HG03066 (cell line): ENCODE results near the gene TOMM34.

Experiments used
- ATAC-seq: cut with Tn5 transposase; IDR thresholded peaks from one replicate; pipeline ENCODE4 v1.9.1; 2021; ENCODE audit warnings: low read depth; ENCODE audit not compliant: unreplicated experiment

The TOMM34 gene

GRCh38 chr20:44963325-44964215 is 3.4 kb upstream of the TOMM34 start:
- no peak for ATAC-seq

GRCh38 chr20:44962483-44962882 is 2.3 kb upstream of the TOMM34 start:
- no peak for ATAC-seq

GRCh38 chr20:44961870-44962267 is 1.7 kb upstream of the TOMM34 start:
- ATAC-seq, result no peak

- ATAC-seq, result no peak
These were observed 1.0 kb upstream of the TOMM34 start for GRCh38 chr20:44961011-44961869.

- ATAC-seq, result no peak
These were observed 527 bp downstream of the TOMM34 start for GRCh38 chr20:44959638-44960102.

- no peak for ATAC-seq
These were observed 1.0 kb downstream of the TOMM34 start for GRCh38 chr20:44959082-44959637.

- ATAC-seq, result no peak
These were observed 1.9 kb downstream of the TOMM34 start for GRCh38 chr20:44958276-44958675.

- ATAC-seq, result no peak
These were observed 3.8 kb downstream of the TOMM34 start for GRCh38 chr20:44956410-44956809.

GRCh38 chr20:44955270-44955669 is 4.9 kb downstream of the TOMM34 start:
- ATAC-seq, result no peak

- no peak for ATAC-seq
These were observed 6.0 kb downstream of the TOMM34 start for GRCh38 chr20:44954211-44954610.

- no peak for ATAC-seq
These were observed 7.5 kb downstream of the TOMM34 start for GRCh38 chr20:44952731-44953130.

- ATAC-seq, result no peak
These were observed 9.8 kb downstream of the TOMM34 start for GRCh38 chr20:44950368-44950767.

- ATAC-seq, result no peak
These were observed 11.7 kb downstream of the TOMM34 start for GRCh38 chr20:44948513-44948912.

- no peak for ATAC-seq
These were observed 12.1 kb downstream of the TOMM34 start for GRCh38 chr20:44948107-44948506.

GRCh38 chr20:44946271-44946852 is 13.8 kb downstream of the TOMM34 start:
- no peak for ATAC-seq

- no peak for ATAC-seq
These were observed 14.9 kb downstream of the TOMM34 start for GRCh38 chr20:44945261-44945660.

- no peak for ATAC-seq
These were observed 16.4 kb downstream of the TOMM34 start for GRCh38 chr20:44943828-44944227.

- no peak for ATAC-seq
These were observed 17.8 kb downstream of the TOMM34 start for GRCh38 chr20:44942264-44942973.

- no peak for ATAC-seq
These were observed 19.0 kb downstream of the TOMM34 start for GRCh38 chr20:44941120-44941691.

- no peak for ATAC-seq
These were observed 21.6 kb downstream of the TOMM34 start for GRCh38 chr20:44938637-44939036.
